ENCODE data around the gene VSIG4.

DNA sequence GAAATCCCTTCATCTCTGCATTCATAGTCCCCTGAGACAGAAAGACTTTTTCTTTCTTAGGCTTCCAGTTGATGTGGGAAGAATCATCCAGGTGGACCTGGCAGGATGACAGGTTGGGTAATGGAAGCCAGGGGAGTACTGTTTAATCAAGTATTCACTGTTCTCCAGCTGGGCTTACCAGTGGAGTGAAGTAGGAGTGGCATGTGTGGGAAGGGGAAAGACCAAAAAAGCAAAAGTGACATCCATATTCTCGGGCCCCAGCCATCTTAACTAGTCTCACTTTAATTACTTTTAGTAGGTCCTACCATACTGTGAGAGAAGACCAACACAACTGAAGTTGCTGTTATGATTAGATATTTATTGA is 18.5 kb downstream of the VSIG4 start:
- TF ChIP-seq POLR2AphosphoS5 (IDR thresholded peaks at IDR 0.05; ENCODE audit: low read length) (no peak), RCOR1 (conservative IDR thresholded peaks at IDR 0.05; ENCODE audit: low read depth, low read length) (no peak), ASH2L (IDR thresholded peaks at IDR 0.05; ENCODE audit: borderline replicate concordance, low read depth) (no peak)

Data from GM12878 (cell line).